PC-3 (cell line): ENCODE data around the gene FGD3. TPM values are rescaled to one million over a fixed set of nuclear protein-coding genes. Genes with fewer than 3 reads are reported as not detected.

ENCODE experiments used
- ATAC-seq: fragments of 200-7000 bp; cut with Tn5 transposase; 2 replicates; pipeline ENCODE4 v1.9.1; 2020; ENCODE audit warnings: mild to moderate bottlenecking, moderate library complexity
- BruUV-seq: library from RNA; stranded (reverse); fragments of 400-500 nt; replicated peaks from 2 replicates; lab custom pipeline; 2021; lab: Mats Ljungman, UMichigan
- CTCF ChIA-PET: fragments of 300-600 bp; sonication (Branson Sonifier 250); formaldehyde crosslinking; loops from one replicate; lab custom pipeline; 2022; ENCODE audit warnings: antibody characterized with exemption; lab: Charles Lee
- POLR2A ChIA-PET: fragments of 300-600 bp; sonication (Branson Sonifier 250); formaldehyde crosslinking; loops from one replicate; lab custom pipeline; 2022; ENCODE audit warnings: antibody characterized with exemption; ENCODE audit not compliant: unreplicated experiment; lab: Charles Lee
- DNase-seq: peaks from one replicate; pipeline ENCODE4 v3.0.0-alpha.2; 2015
- H2AFZ ChIP-seq: fragments of 300-600 bp; sonication (generic); 2 replicates; pipeline ENCODE4 v1.6.0; 2016; ENCODE audit warnings: antibody characterized with exemption, low read length
- H3F3A ChIP-seq: fragments of 300-600 bp; sonication (generic); one replicate; pipeline ENCODE4 v1.6.0; 2017; ENCODE audit warnings: antibody characterized with exemption, low read length, control low read depth, mild to moderate bottlenecking; ENCODE audit not compliant: unreplicated experiment
- H3K27ac ChIP-seq: fragments of 300-600 bp; sonication (generic); 2 replicates; pipeline ENCODE4 v1.5.1; 2016; ENCODE audit warnings: mild to moderate bottlenecking, low read length
- H3K27me3 ChIP-seq: fragments of 300-600 bp; sonication (generic); 2 replicates; pipeline ENCODE4 v1.6.1; 2016; ENCODE audit warnings: low read length, mixed read lengths
- H3K36me3 ChIP-seq: fragments of 300-600 bp; sonication (generic); 2 replicates; pipeline ENCODE4 v1.6.1; 2016; ENCODE audit warnings: low read depth, mixed run types, low read length, mixed read lengths
- H3K4me1 ChIP-seq: fragments of 300-600 bp; sonication (generic); 2 replicates; pipeline ENCODE4 v1.5.1; 2016; ENCODE audit warnings: low read length; ENCODE audit not compliant: insufficient read depth
- H3K4me2 ChIP-seq: fragments of 300-600 bp; sonication (generic); 2 replicates; pipeline ENCODE4 v1.6.0; 2016; ENCODE audit warnings: low read length
- H3K4me3 ChIP-seq: fragments of 300-600 bp; sonication (generic); 2 replicates; pipeline ENCODE4 v1.5.1; 2016; ENCODE audit warnings: mild to moderate bottlenecking, low read length, mixed read lengths
- H3K79me2 ChIP-seq: fragments of 300-600 bp; sonication (generic); 2 replicates; pipeline ENCODE4 v1.6.1; 2017; ENCODE audit warnings: low read length, mixed read lengths
- H3K9ac ChIP-seq: fragments of 300-600 bp; sonication (generic); 2 replicates; pipeline ENCODE4 v1.6.0; 2016; ENCODE audit warnings: mild to moderate bottlenecking, low read length
- H3K9me2 ChIP-seq: fragments of 300-600 bp; sonication (generic); replicated peaks from 2 replicates; pipeline ENCODE4 v1.6.1; 2016; ENCODE audit warnings: mixed run types, low read length, mixed read lengths
- H3K9me3 ChIP-seq: fragments of 300-600 bp; sonication (generic); 2 replicates; pipeline ENCODE4 v1.6.1; 2016; ENCODE audit warnings: low read length, mixed read lengths
- H4K20me1 ChIP-seq: fragments of 300-600 bp; sonication (generic); 2 replicates; pipeline ENCODE4 v1.6.1; 2016; ENCODE audit warnings: low read length, mixed read lengths
- EZH2 ChIP-seq: fragments of 300-600 bp; sonication (generic); IDR thresholded peaks from one replicate; pipeline ENCODE4 v1.6.1; 2017; ENCODE audit warnings: antibody characterized with exemption, mild to moderate bottlenecking, low read length; ENCODE audit not compliant: unreplicated experiment
- EZH2phosphoT487 ChIP-seq: fragments of 300-600 bp; sonication (generic); IDR thresholded peaks from 2 replicates; pipeline ENCODE4 v1.6.1; 2018; ENCODE audit warnings: mild to moderate bottlenecking, antibody characterized with exemption, low read length, borderline replicate concordance
- intact Hi-C: fragments of 100-400 bp; cut with micrococcal nuclease; formaldehyde crosslinking; loops from 2 replicates; pipeline ENCODE4 v1.9.0; 2023
- total RNA-seq: library from RNA; depleted of rRNA; stranded (reverse); fragments of >200 nt; gene quantifications from 2 replicates; pipeline ENCODE4 v1.2.3, GENCODE V29; 2014
- TF ChIP-seq, protein P1 (sequence below): fragments of 300-600 bp; sonication (generic); conservative IDR thresholded peaks from 2 replicates; pipeline ENCODE4 v1.5.1; 2017; ENCODE audit warnings: antibody characterized with exemption, low read depth, mild to moderate bottlenecking, low read length

FGD3 gene
- total RNA-seq, 1 experiment from 2014 or later, result 5.4 TPM

DNA sequence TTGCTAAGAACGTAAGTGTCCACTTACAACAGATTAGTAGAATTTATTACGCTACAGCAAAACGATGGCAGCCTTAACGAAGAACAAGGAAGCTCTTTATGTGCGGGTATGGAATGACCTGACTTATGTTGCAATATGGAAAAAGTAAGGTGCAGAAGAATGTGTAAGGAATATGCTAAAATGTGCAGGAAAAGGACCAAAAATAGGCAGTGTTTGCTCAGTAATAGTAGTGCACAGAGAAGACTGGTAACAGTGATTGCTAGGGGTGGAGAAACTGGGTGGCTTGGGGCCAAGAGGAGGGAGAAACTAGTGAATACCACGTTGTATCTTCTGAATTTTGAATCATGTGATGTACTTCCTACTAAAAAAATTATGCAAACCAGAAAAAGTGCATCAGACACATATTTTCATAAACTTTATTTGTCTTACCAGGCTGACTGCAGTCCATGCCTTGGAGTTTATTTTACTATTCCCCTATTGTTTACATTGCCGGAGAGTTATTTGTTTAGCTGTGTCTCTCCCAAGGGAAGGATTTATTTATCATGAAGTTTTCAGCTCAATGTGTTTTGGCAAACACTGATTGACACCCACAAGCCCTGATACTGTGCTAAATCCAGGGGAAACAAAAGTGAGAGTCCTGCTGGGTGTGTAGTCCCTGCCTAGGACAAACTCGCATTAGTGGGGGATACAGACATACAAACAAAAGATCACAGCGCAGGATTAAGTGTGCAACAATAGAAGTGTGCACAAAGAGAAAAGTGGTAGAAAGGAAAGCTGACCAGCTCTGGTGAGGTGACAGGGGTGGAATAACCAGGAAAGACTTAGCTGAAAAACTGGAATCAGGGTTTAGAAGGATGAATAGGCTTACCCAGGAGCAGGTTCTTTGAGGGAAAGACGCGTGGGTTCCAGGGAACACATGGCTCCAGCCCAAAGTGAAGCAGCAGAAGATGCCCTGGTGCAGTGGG lies 35.5 kb upstream of the FGD3 start:
- no peaks in the 10 kb centered on the region for H3K9me2 ChIP-seq
- H4K20me1 ChIP-seq, result no peaks in the 10 kb centered on the region
- TF ChIP-seq EZH2phosphoT487, result no peak
- peak overlapping the region; percentile 13; the same call in 1 of the 2 replicates for H3K4me3 ChIP-seq
- H3K9me3 ChIP-seq, result no peaks in the 10 kb centered on the region
- peak; percentile 84 for ATAC-seq
- intact Hi-C loops, result no loop called here
- peak overlapping the region; percentile 13; the same call in 1 of the 2 replicates for H2AFZ ChIP-seq
- no peaks in the 10 kb centered on the region for H3F3A ChIP-seq
- POLR2A ChIA-PET, result no interaction called here
- no peaks in the 10 kb centered on the region for H3K79me2 ChIP-seq
- H3K27me3 ChIP-seq, result no peaks in the 10 kb centered on the region
- CTCF ChIA-PET, result no interaction called here
- peak; percentile 31 for DNase-seq
- H3K36me3 ChIP-seq, result no peaks in the 10 kb centered on the region
- no peak overlapping the region for H3K27ac ChIP-seq
- peak overlapping the region; percentile 57 for H3K4me2 ChIP-seq
- no TSS peak for BruUV-seq
- no peak overlapping the region for H3K9ac ChIP-seq
- peaks cover 15% of the 10 kb centered on the region for H3K4me1 ChIP-seq

DNA sequence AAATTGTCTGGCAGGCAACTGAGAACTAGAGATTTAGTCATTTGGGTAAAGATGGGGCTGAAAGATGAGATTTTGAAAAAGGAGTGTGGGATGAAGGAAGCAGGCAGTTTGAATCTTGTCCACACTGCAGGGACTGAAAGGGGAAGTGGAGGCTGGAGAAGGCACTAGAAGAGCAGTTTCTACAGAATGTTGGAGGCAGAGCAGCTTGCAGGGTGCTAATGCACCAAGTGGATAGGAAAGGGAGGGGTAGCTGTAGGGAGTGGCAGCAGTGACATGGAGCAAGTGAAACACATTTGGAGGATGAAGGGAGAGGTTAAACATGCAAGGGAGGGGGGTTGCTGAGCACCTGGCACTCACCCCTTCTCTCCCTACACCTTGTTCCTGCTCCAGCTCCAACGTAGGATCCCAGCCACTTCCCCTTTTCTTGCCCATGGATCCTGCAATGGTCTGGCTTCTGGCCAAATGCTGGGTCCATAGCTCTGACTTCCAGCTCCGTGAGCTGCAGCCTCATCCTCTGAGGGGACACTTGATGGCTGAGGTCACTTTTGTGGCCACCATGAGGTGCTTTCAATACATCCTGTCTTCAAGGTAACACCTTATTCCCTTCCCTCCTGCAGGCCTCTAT lies 30.0 kb upstream of the FGD3 start:
- no peak overlapping the region for H3K4me2 ChIP-seq
- no peak overlapping the region for H3K27ac ChIP-seq
- no peaks in the 10 kb centered on the region for H3K9me2 ChIP-seq
- H3K27me3 ChIP-seq, result no peaks in the 10 kb centered on the region
- no peaks in the 10 kb centered on the region for H4K20me1 ChIP-seq
- H3K9ac ChIP-seq, result no peak overlapping the region
- no peak for ATAC-seq
- ChIA-PET CTCF (no interaction called here), POLR2A (no interaction called here)
- H2AFZ ChIP-seq, result no peak overlapping the region
- intact Hi-C loops, result no loop called here
- H3F3A ChIP-seq, result no peaks in the 10 kb centered on the region
- DNase-seq, result no peak
- no peak overlapping the region for H3K4me3 ChIP-seq
- TF ChIP-seq EZH2phosphoT487 (no peak), EZH2 (no peak)
- TF ChIP-seq, protein P1, sequence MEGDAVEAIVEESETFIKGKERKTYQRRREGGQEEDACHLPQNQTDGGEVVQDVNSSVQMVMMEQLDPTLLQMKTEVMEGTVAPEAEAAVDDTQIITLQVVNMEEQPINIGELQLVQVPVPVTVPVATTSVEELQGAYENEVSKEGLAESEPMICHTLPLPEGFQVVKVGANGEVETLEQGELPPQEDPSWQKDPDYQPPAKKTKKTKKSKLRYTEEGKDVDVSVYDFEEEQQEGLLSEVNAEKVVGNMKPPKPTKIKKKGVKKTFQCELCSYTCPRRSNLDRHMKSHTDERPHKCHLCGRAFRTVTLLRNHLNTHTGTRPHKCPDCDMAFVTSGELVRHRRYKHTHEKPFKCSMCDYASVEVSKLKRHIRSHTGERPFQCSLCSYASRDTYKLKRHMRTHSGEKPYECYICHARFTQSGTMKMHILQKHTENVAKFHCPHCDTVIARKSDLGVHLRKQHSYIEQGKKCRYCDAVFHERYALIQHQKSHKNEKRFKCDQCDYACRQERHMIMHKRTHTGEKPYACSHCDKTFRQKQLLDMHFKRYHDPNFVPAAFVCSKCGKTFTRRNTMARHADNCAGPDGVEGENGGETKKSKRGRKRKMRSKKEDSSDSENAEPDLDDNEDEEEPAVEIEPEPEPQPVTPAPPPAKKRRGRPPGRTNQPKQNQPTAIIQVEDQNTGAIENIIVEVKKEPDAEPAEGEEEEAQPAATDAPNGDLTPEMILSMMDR, result no peak
- no peaks in the 10 kb centered on the region for H3K36me3 ChIP-seq
- no peaks in the 10 kb centered on the region for H3K79me2 ChIP-seq
- H3K9me3 ChIP-seq, result no peaks in the 10 kb centered on the region
- H3K4me1 ChIP-seq, result peaks cover under 1% of the 10 kb centered on the region; the same call in 1 of the 2 replicates
- BruUV-seq, result no TSS peak

DNA sequence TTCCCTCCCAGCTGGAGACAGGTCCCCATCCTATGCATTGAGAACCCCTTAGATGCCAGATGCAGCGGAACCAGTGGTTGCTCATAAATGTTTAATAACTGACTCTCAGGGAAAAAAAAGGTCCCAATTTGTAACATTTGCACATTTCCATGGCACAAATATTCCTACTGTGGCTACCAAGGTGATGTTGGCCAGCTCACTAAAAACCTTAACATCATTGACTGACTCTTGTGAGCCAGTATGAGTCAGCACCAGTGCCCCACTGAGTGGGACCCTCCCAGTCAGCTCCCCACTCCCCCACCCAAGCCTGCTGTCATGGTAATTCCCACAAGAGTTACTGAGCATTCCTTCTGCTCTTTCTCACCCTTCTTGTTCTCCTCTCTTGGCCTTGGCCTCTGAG lies 26.9 kb upstream of the FGD3 start:
- Histone ChIP-seq H3K27me3 (no peaks in the 10 kb centered on the region), H2AFZ (no peak overlapping the region), H3K79me2 (no peaks in the 10 kb centered on the region), H3K4me1 (no peaks in the 10 kb centered on the region), H3K9ac (no peak overlapping the region), H3K4me3 (no peak overlapping the region), H3K36me3 (no peaks in the 10 kb centered on the region), H3K27ac (no peak overlapping the region), H3F3A (no peaks in the 10 kb centered on the region), H3K9me2 (no peaks in the 10 kb centered on the region), H4K20me1 (no peaks in the 10 kb centered on the region), H3K4me2 (no peak overlapping the region), H3K9me3 (no peaks in the 10 kb centered on the region)
- no peak for ATAC-seq
- ChIA-PET CTCF (no interaction called here), POLR2A (no interaction called here)
- no peak for DNase-seq
- intact Hi-C loops, result no loop called here
- TF ChIP-seq, protein P1, result no peak
- TF ChIP-seq EZH2 (no peak), EZH2phosphoT487 (no peak)
- BruUV-seq, result no TSS peak
